HCT116 (cell line): ENCODE data around the gene GPR31.

Experiments
- CTCF ChIP-seq, 3 experiments: fragments of 200-600 bp in 1 of 3; sonication (generic) in 1 of 3; IDR thresholded peaks in 2 of 3; conservative IDR thresholded peaks in 1 of 3; 2 replicates each; pipeline ENCODE4 v1.5.1; 2012 to 2017; ENCODE audit warnings: low read depth in 2 of 3, low read length in 2 of 3, antibody characterized with exemption in 1 of 3, borderline replicate concordance in 1 of 3, control low read depth in 1 of 3, mild to moderate bottlenecking in 1 of 3, mixed read lengths in 1 of 3, mixed run types in 1 of 3, moderate library complexity in 1 of 3; ENCODE audit not compliant: insufficient read depth in 1 of 3
- EZH2 ChIP-seq: fragments of 200-600 bp; sonication (generic); IDR thresholded peaks from 2 replicates; pipeline ENCODE4 v1.6.1; 2017; ENCODE audit warnings: antibody characterized with exemption, mixed run types
- JUND ChIP-seq: IDR thresholded peaks from 2 replicates; pipeline ENCODE4 v1.6.1; 2012
- POLR2A ChIP-seq: IDR thresholded peaks from 2 replicates; pipeline ENCODE4 v1.7.0; 2011; ENCODE audit warnings: borderline replicate concordance; ENCODE audit not compliant: insufficient read depth, insufficient read length; ENCODE audit errors: extremely low read depth
- TCF7L2 ChIP-seq: IDR thresholded peaks from 2 replicates; pipeline ENCODE4 v1.7.0; 2011; ENCODE audit warnings: borderline replicate concordance, inconsistent platforms; ENCODE audit not compliant: insufficient read depth, insufficient read length; ENCODE audit errors: extremely low read depth
- YY1 ChIP-seq: IDR thresholded peaks from 2 replicates; pipeline ENCODE4 v1.6.1; 2011; ENCODE audit warnings: low read length, low read depth, moderate library complexity, mild to moderate bottlenecking; ENCODE audit not compliant: insufficient replicate concordance; ENCODE audit errors: extremely low read depth
- ZFX ChIP-seq: fragments of 450-650 bp; IDR thresholded peaks from 2 replicates; pipeline ENCODE4 v1.6.1; 2017
- ZNF274 ChIP-seq: fragments of 200-500 bp; sonication (Bioruptor generic); IDR thresholded peaks from 2 replicates; pipeline ENCODE4 v1.6.1; 2014; ENCODE audit warnings: mild to moderate bottlenecking, low read depth, low read length, inconsistent platforms
- TF ChIP-seq, protein P1 (sequence below): IDR thresholded peaks from 2 replicates; pipeline ENCODE4 v1.6.1; 2012
- TF ChIP-seq, protein P2 (sequence below): IDR thresholded peaks from 2 replicates; pipeline ENCODE4 v1.6.1; 2012; ENCODE audit warnings: low read depth

GRCh38 chr6:167151648-167152047, 6.1 kb downstream of the GPR31 start:
- TF ChIP-seq CTCF (IDR thresholded peaks at IDR 0.05 in 2 of 3, conservative IDR thresholded peaks at IDR 0.05 in 1 of 3; ENCODE audit: borderline replicate concordance in 1 of 3, insufficient read depth in 1 of 3, low read depth in 2 of 3, low read length in 2 of 3): no peak
- TF ChIP-seq ZNF274: no peak
- no peak for TF ChIP-seq POLR2A
- TF ChIP-seq TCF7L2: no peak
- TF ChIP-seq ZFX: no peak
- TF ChIP-seq, protein P1, sequence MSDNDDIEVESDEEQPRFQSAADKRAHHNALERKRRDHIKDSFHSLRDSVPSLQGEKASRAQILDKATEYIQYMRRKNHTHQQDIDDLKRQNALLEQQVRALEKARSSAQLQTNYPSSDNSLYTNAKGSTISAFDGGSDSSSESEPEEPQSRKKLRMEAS: no peak
- no peak for TF ChIP-seq EZH2
- TF ChIP-seq YY1: no peak
- TF ChIP-seq JUND: no peak
- TF ChIP-seq, protein P2, sequence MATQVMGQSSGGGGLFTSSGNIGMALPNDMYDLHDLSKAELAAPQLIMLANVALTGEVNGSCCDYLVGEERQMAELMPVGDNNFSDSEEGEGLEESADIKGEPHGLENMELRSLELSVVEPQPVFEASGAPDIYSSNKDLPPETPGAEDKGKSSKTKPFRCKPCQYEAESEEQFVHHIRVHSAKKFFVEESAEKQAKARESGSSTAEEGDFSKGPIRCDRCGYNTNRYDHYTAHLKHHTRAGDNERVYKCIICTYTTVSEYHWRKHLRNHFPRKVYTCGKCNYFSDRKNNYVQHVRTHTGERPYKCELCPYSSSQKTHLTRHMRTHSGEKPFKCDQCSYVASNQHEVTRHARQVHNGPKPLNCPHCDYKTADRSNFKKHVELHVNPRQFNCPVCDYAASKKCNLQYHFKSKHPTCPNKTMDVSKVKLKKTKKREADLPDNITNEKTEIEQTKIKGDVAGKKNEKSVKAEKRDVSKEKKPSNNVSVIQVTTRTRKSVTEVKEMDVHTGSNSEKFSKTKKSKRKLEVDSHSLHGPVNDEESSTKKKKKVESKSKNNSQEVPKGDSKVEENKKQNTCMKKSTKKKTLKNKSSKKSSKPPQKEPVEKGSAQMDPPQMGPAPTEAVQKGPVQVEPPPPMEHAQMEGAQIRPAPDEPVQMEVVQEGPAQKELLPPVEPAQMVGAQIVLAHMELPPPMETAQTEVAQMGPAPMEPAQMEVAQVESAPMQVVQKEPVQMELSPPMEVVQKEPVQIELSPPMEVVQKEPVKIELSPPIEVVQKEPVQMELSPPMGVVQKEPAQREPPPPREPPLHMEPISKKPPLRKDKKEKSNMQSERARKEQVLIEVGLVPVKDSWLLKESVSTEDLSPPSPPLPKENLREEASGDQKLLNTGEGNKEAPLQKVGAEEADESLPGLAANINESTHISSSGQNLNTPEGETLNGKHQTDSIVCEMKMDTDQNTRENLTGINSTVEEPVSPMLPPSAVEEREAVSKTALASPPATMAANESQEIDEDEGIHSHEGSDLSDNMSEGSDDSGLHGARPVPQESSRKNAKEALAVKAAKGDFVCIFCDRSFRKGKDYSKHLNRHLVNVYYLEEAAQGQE: no peak
